ENCODE results near the gene NOP16. TPM values are rescaled to one million over a fixed set of nuclear protein-coding genes. Genes with fewer than 3 reads are reported as not detected.
A peak's percentile ranks its signal among the peaks of the same experiment; 100 is the strongest.

NOP16 gene
- total and polyA plus RNA-seq, 2 of the 13 experiments (the other 11 are each of a cell fraction or from before 2014, with no cell fraction given): 43.3 to 48.4 TPM

DNA sequence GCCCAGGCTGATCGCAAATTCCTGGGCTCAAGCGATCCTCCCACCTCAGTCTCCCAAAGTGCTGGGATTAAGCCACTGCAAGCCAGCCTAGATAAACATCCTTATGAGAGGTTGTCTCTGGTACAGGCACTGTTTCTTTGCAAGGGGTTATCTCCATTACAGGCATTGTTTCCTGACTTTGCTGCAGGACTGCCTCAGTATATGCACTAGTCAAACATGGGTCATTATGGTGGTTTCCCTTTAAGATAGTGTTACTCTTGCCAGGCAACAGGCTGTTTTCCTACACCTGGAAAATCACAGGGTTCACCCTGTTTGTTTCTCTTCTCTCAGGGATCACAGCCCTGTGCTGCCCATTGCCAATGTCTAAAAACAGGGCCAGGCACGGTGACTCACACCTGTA lies 35.8 kb upstream of the NOP16 start:
- no peaks in the 10 kb centered on the region for H3K36me3 ChIP-seq (replicated peaks in 1 of 2; ENCODE audit: control insufficient read depth in 1 of 2, insufficient read depth in 2 of 2, low read length in 2 of 2)
- no peaks in the 10 kb centered on the region for H3K9me3 ChIP-seq (ENCODE audit: low read length)
- DNase-seq (ENCODE audit: low spot score): no peak
- TF ChIP-seq RFX3 (CRISPR knock-in tag; IDR thresholded peaks at IDR 0.05) (no peak), ZNF121 (CRISPR knock-in tag; IDR thresholded peaks at IDR 0.05) (0 out of 2 replicates have a peak, but pooled peaks have one; percentile 46)
- no peaks in the 10 kb centered on the region for H3K79me2 ChIP-seq (ENCODE audit: insufficient read depth, low read length)
- no peak for FAIRE-seq
- no peak overlapping the region for H3K4me2 ChIP-seq (ENCODE audit: low read depth, low read length)
- POLR2A ChIA-PET: interaction anchor here (0.6 kb wide), 1 partner anchor 23 kb away, joined by 3 read pairs; no protein-coding TSS in a partner anchor
- H3K27me3 ChIP-seq (ENCODE audit: control insufficient read depth in 1 of 2, insufficient read depth in 2 of 2, low read length in 2 of 2): no peaks in the 10 kb centered on the region
- in situ Hi-C loops (cut with HindIII; ENCODE audit: extremely low pct_ligation_motif_present, low pct_unique_long_range_greater_than_20kb): no loop called here
- WGBS (ENCODE audit: low lambda C conversion rate): 33% methylated on average over 3 of the region's 3 CpGs
- H3K9ac ChIP-seq (ENCODE audit: insufficient read depth, low read depth, low read length): no peak overlapping the region
- BruUV-seq (replicated peaks): no TSS peak
- no peak for ATAC-seq
- CTCF ChIA-PET (ENCODE audit: low intra/inter-chr PET ratio, low total read pairs): no interaction called here
- H2AFZ ChIP-seq (ENCODE audit: low read length): no peak overlapping the region
- H4K20me1 ChIP-seq (ENCODE audit: insufficient read depth, low read length): no peaks in the 10 kb centered on the region
- H3K4me3 ChIP-seq (replicated peaks in 1 of 3; ENCODE audit: insufficient read depth in 1 of 3, low read depth in 2 of 3, low read length in 3 of 3): no peak overlapping the region
- no peak overlapping the region for H3K27ac ChIP-seq (ENCODE audit: extremely low read length, insufficient read depth, low read length)
- H3K4me1 ChIP-seq (ENCODE audit: insufficient read depth, low read length): no peaks in the 10 kb centered on the region
- intact Hi-C loops (cut with micrococcal nuclease; ENCODE audit: unreplicated experiment): no loop called here

- no peak for FAIRE-seq
- in situ Hi-C loops (cut with HindIII; ENCODE audit: extremely low pct_ligation_motif_present, low pct_unique_long_range_greater_than_20kb): no loop called here
- TF ChIP-seq DBP (CRISPR knock-in tag; IDR thresholded peaks at IDR 0.05; ENCODE audit: not compliant biosample characterization) (no peak), ZNF431 (CRISPR knock-in tag; IDR thresholded peaks at IDR 0.05; ENCODE audit: borderline replicate concordance, low read depth) (peak; percentile 85; the same call in 1 of the 2 replicates), ZSCAN30 (CRISPR knock-in tag; IDR thresholded peaks at IDR 0.05) (no peak), ONECUT2 (CRISPR knock-in tag; IDR thresholded peaks at IDR 0.05) (no peak)
- H2AFZ ChIP-seq (ENCODE audit: low read length): no peak overlapping the region
- no peak overlapping the region for H3K27ac ChIP-seq (ENCODE audit: extremely low read length, insufficient read depth, low read length)
- peaks cover 23% of the 10 kb centered on the region for H3K4me1 ChIP-seq (ENCODE audit: insufficient read depth, low read length)
- H3K27me3 ChIP-seq (ENCODE audit: control insufficient read depth in 1 of 2, insufficient read depth in 2 of 2, low read length in 2 of 2): no peaks in the 10 kb centered on the region
- ChIA-PET POLR2A (no interaction called here), CTCF (ENCODE audit: low intra/inter-chr PET ratio, low total read pairs) (no interaction called here)
- 33% methylated on average over 2 of the region's 2 CpGs for WGBS (ENCODE audit: low lambda C conversion rate)
- intact Hi-C loops (cut with micrococcal nuclease; ENCODE audit: unreplicated experiment): no loop called here
- no peak overlapping the region for H3K4me2 ChIP-seq (ENCODE audit: low read depth, low read length)
- no TSS peak for BruUV-seq (replicated peaks)
- H4K20me1 ChIP-seq (ENCODE audit: insufficient read depth, low read length): no peaks in the 10 kb centered on the region
- no peak for DNase-seq (ENCODE audit: low spot score)
- H3K9ac ChIP-seq (ENCODE audit: insufficient read depth, low read depth, low read length): no peak overlapping the region
- no peaks in the 10 kb centered on the region for H3K36me3 ChIP-seq (replicated peaks in 1 of 2; ENCODE audit: control insufficient read depth in 1 of 2, insufficient read depth in 2 of 2, low read length in 2 of 2)
- no peak overlapping the region for H3K4me3 ChIP-seq (replicated peaks in 1 of 3; ENCODE audit: insufficient read depth in 1 of 3, low read depth in 2 of 3, low read length in 3 of 3)
- H3K9me3 ChIP-seq (ENCODE audit: low read length): no peaks in the 10 kb centered on the region
- no peak for ATAC-seq
- no peaks in the 10 kb centered on the region for H3K79me2 ChIP-seq (ENCODE audit: insufficient read depth, low read length)
Observed at GRCh38 chr5:176420972-176421544, 32.7 kb upstream of the NOP16 start.
